ENCODE results near the gene CTTN. TPM values are rescaled to one million over a fixed set of nuclear protein-coding genes. Genes with fewer than 3 reads are reported as not detected.
A peak's percentile ranks its signal among the peaks of the same experiment; 100 is the strongest.

The CTTN gene
- total and polyA plus RNA-seq, 9 of the 15 experiments (the other 6 are each of a cell fraction or from before 2014, with no cell fraction given): 9.9 to 158 (median 99.7) TPM

- TF ChIP-seq CBX2 (IDR thresholded peaks at IDR 0.05; ENCODE audit: insufficient read depth, low read length, poor library complexity, severe bottlenecking) (no peak), ZBTB40 (IDR thresholded peaks at IDR 0.05) (no peak), ZBTB40 (CRISPR knock-in tag; IDR thresholded peaks at IDR 0.05) (no peak), TCF3 (CRISPR knock-in tag; IDR thresholded peaks at IDR 0.05) (peak; percentile 84), ZNF431 (CRISPR knock-in tag; IDR thresholded peaks at IDR 0.05) (no peak), CHD1 (IDR thresholded peaks at IDR 0.05; ENCODE audit: low read length) (no peak), FUS (optimal IDR thresholded peaks at IDR 0.05; ENCODE audit: low read depth, low read length) (no peak), ZNF384 (IDR thresholded peaks at IDR 0.05; ENCODE audit: low read depth, low read length) (no peak), MLLT1 (IDR thresholded peaks at IDR 0.05) (peak in 1 of 2 experiments; percentile 77; a peak in 2 of 4 replicates), ZNF766 (CRISPR knock-in tag; conservative IDR thresholded peaks at IDR 0.05) (peak; percentile 75), TOE1 (IDR thresholded peaks at IDR 0.05; ENCODE audit: borderline replicate concordance) (no peak), TOE1 (CRISPR knock-in tag; IDR thresholded peaks at IDR 0.05; ENCODE audit: borderline replicate concordance, low read depth) (no peak), ARID1B (IDR thresholded peaks at IDR 0.05) (peak; percentile 70), TCF7L2 (IDR thresholded peaks at IDR 0.05; ENCODE audit: low read depth, low read length) (no peak), BMI1 (IDR thresholded peaks at IDR 0.05; ENCODE audit: low read length) (no peak), ZNF445 (CRISPR knock-in tag; IDR thresholded peaks at IDR 0.05; ENCODE audit: low read depth) (no peak), LARP7 (IDR thresholded peaks at IDR 0.05) (no peak), KDM4B (IDR thresholded peaks at IDR 0.05; ENCODE audit: borderline replicate concordance in 2 of 2, low read depth in 1 of 2) (no peak), FOXM1 (IDR thresholded peaks at IDR 0.05; ENCODE audit: low read depth) (peak; percentile 33; the same call in 1 of the 2 replicates), FOXM1 (CRISPR knock-in tag; IDR thresholded peaks at IDR 0.05; ENCODE audit: low read depth) (no peak), ELF1 (tag; IDR thresholded peaks at IDR 0.05) (no peak)
Measured at GRCh38 chr11:70470127-70470526, 71.8 kb downstream of the CTTN start (continued).

All from K562 (cell line).